Ishikawa (cell line): ENCODE data around the gene ZNF672.

Source experiments
- CEBPB ChIP-seq: IDR thresholded peaks from 2 replicates; pipeline ENCODE4 v1.6.1; 2012
- CREB1 ChIP-seq: IDR thresholded peaks from 2 replicates; pipeline ENCODE4 v1.6.1; 2012; ENCODE audit warnings: low read depth
- EGR1 ChIP-seq: IDR thresholded peaks from 2 replicates; pipeline ENCODE4 v1.6.1; 2012
- EP300 ChIP-seq: IDR thresholded peaks from 2 replicates; pipeline ENCODE4 v1.6.1; 2012; ENCODE audit warnings: borderline replicate concordance
- FOXM1 ChIP-seq: IDR thresholded peaks from 2 replicates; pipeline ENCODE4 v1.6.1; 2012; ENCODE audit warnings: low read depth, borderline replicate concordance
- MAX ChIP-seq: IDR thresholded peaks from 2 replicates; pipeline ENCODE4 v1.6.1; 2012
- NFIC ChIP-seq: IDR thresholded peaks from 2 replicates; pipeline ENCODE4 v1.6.1; 2012
- RAD21 ChIP-seq: IDR thresholded peaks from 2 replicates; pipeline ENCODE4 v1.6.1; 2012; ENCODE audit warnings: low read depth
- REST ChIP-seq: IDR thresholded peaks from 2 replicates; pipeline ENCODE4 v1.6.1; 2012; ENCODE audit warnings: low read depth, mild to moderate bottlenecking
- TAF1 ChIP-seq: IDR thresholded peaks from 2 replicates; pipeline ENCODE4 v1.6.1; 2012; ENCODE audit warnings: low read depth, mild to moderate bottlenecking
- TCF12 ChIP-seq: IDR thresholded peaks from 2 replicates; pipeline ENCODE4 v1.6.1; 2012; ENCODE audit warnings: low read depth
- TEAD4 ChIP-seq: IDR thresholded peaks from 2 replicates; pipeline ENCODE4 v1.6.1; 2012
- USF1 ChIP-seq: IDR thresholded peaks from 2 replicates; pipeline ENCODE4 v1.6.1; 2012
- YY1 ChIP-seq: IDR thresholded peaks from 2 replicates; pipeline ENCODE4 v1.6.1; 2012; ENCODE audit warnings: low read depth
- ZBTB7A ChIP-seq: IDR thresholded peaks from 2 replicates; pipeline ENCODE4 v1.6.1; 2012; ENCODE audit warnings: low read depth

The ZNF672 gene

GRCh38 chr1:248881261-248881660 lies 43.2 kb downstream of the ZNF672 start:
- TF ChIP-seq CREB1, result no peak

GRCh38 chr1:248884632-248885295 lies 46.7 kb downstream of the ZNF672 start:
- no peak for TF ChIP-seq REST
- TF ChIP-seq CREB1, result no peak
- TF ChIP-seq USF1, result no peak
- no peak for TF ChIP-seq YY1
- TF ChIP-seq TEAD4, result no peak
- TF ChIP-seq CEBPB, result no peak
- TF ChIP-seq NFIC, result no peak
- no peak for TF ChIP-seq RAD21
- no peak for TF ChIP-seq FOXM1
- TF ChIP-seq ZBTB7A, result no peak
- TF ChIP-seq EGR1, result no peak
- TF ChIP-seq TCF12, result no peak
- TF ChIP-seq EP300, result no peak
- TF ChIP-seq MAX, result no peak

GRCh38 chr1:248885646-248886045 lies 47.6 kb downstream of the ZNF672 start:
- no peak for TF ChIP-seq NFIC
- no peak for TF ChIP-seq TCF12
- TF ChIP-seq YY1, result no peak
- no peak for TF ChIP-seq FOXM1
- TF ChIP-seq TAF1, result no peak
- TF ChIP-seq CREB1, result no peak
- no peak for TF ChIP-seq EGR1
- no peak for TF ChIP-seq ZBTB7A

GRCh38 chr1:248886237-248886895 lies 48.3 kb downstream of the ZNF672 start:
- TF ChIP-seq TEAD4 (no peak), TCF12 (no peak)

- no peak for TF ChIP-seq CEBPB
- TF ChIP-seq CREB1, result no peak
- TF ChIP-seq REST, result no peak
- TF ChIP-seq TEAD4, result no peak
- no peak for TF ChIP-seq YY1
- TF ChIP-seq USF1, result no peak
- TF ChIP-seq TAF1, result no peak
- no peak for TF ChIP-seq RAD21
- TF ChIP-seq EP300, result no peak
- no peak for TF ChIP-seq NFIC
- no peak for TF ChIP-seq TCF12
- TF ChIP-seq EGR1, result no peak
- no peak for TF ChIP-seq MAX
- no peak for TF ChIP-seq FOXM1
Measured at GRCh38 chr1:248890549-248891498, 52.8 kb downstream of the ZNF672 start.
